Measurements from ENCODE around the gene ADAMTS14. TPM values are rescaled to one million over a fixed set of nuclear protein-coding genes. Genes with fewer than 3 reads are reported as not detected.

Gene ADAMTS14
- total RNA-seq, 1 experiment from 2014 or later = 0.91 TPM

DNA sequence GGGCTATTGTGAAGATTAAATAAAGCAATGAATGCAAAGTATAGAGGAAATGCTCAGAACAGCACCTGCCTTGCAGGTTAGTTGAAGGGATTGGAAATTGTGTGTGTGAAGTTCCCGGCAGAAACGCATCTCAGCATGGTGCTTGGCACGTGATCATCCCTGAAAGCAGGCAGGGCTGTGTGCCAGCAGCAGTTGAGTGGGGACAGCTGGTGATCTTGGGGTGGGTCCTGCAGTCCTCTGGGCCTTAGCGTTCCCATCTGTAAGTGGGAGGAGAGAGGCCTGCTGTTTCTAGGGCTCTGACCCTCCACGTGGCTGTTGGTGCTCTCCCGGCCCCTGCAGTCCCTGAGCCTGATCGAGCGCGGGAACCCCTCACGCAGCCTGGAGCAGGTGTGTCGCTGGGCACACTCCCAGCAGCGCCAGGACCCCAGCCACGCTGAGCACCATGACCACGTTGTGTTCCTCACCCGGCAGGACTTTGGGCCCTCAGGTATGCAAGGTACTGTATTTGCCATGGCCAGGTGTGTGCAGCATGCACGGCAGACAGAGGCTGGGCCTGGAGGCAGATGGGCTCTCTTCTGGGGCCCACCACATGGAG, 57.6 kb downstream of the ADAMTS14 start:
- TF ChIP-seq EZH2 (IDR thresholded peaks at IDR 0.05; ENCODE audit: low read length, unreplicated experiment) (no peak), EZH2phosphoT487 (IDR thresholded peaks at IDR 0.05; ENCODE audit: borderline replicate concordance, low read length) (no peak)
- TF ChIP-seq, protein P1, sequence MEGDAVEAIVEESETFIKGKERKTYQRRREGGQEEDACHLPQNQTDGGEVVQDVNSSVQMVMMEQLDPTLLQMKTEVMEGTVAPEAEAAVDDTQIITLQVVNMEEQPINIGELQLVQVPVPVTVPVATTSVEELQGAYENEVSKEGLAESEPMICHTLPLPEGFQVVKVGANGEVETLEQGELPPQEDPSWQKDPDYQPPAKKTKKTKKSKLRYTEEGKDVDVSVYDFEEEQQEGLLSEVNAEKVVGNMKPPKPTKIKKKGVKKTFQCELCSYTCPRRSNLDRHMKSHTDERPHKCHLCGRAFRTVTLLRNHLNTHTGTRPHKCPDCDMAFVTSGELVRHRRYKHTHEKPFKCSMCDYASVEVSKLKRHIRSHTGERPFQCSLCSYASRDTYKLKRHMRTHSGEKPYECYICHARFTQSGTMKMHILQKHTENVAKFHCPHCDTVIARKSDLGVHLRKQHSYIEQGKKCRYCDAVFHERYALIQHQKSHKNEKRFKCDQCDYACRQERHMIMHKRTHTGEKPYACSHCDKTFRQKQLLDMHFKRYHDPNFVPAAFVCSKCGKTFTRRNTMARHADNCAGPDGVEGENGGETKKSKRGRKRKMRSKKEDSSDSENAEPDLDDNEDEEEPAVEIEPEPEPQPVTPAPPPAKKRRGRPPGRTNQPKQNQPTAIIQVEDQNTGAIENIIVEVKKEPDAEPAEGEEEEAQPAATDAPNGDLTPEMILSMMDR (conservative IDR thresholded peaks at IDR 0.05; ENCODE audit: low read depth, low read length) = no peak
- no peaks in the 10 kb centered on the region for H3K36me3 ChIP-seq (ENCODE audit: low read depth, low read length)
- no peaks in the 10 kb centered on the region for H3K9me3 ChIP-seq (ENCODE audit: low read length)
- H3F3A ChIP-seq (ENCODE audit: low read length, unreplicated experiment) = no peaks in the 10 kb centered on the region
- DNase-seq (no peak), ATAC-seq (no peak)
- POLR2A ChIA-PET (ENCODE audit: unreplicated experiment) = no interaction called here
- no peaks in the 10 kb centered on the region for H3K4me1 ChIP-seq (ENCODE audit: insufficient read depth, low read length)
- H3K9me2 ChIP-seq (replicated peaks; ENCODE audit: low read length) = no peaks in the 10 kb centered on the region
- H3K79me2 ChIP-seq (ENCODE audit: low read length) = no peaks in the 10 kb centered on the region
- H3K4me2 ChIP-seq (ENCODE audit: low read length) = no peak overlapping the region
- no peak overlapping the region for H2AFZ ChIP-seq (ENCODE audit: low read length)
- intact Hi-C loops (cut with micrococcal nuclease) = no loop called here
- no peak overlapping the region for H3K9ac ChIP-seq (ENCODE audit: low read length)
- BruUV-seq (replicated peaks) = no TSS peak
- CTCF ChIA-PET = no interaction called here
- no peaks in the 10 kb centered on the region for H4K20me1 ChIP-seq (ENCODE audit: low read length)
- H3K27ac ChIP-seq (ENCODE audit: low read length) = no peak overlapping the region
- H3K27me3 ChIP-seq (ENCODE audit: low read length) = no peaks in the 10 kb centered on the region
- H3K4me3 ChIP-seq (ENCODE audit: low read length) = no peak overlapping the region

DNA sequence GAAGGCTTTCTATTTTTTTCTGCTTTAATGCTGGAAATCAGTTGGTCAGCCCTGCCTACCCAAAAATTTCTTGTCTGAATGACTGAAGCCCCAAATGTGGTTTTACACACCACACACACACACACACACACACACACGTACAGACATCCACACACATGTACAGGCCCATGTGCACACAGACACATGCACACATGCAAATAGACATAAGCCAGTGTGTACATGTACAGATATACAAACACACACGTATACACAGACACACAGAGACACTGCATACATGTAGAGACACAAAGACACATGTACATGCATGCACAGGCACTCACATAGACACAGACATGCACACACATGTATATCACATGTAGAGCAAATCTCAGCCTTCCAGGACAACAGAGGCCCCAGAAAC, 58.6 kb downstream of the ADAMTS14 start:
- TF ChIP-seq, protein P1 (conservative IDR thresholded peaks at IDR 0.05; ENCODE audit: low read depth, low read length) = no peak
- no peak for TF ChIP-seq EZH2phosphoT487 (IDR thresholded peaks at IDR 0.05; ENCODE audit: borderline replicate concordance, low read length)
- no peak for TF ChIP-seq EZH2 (IDR thresholded peaks at IDR 0.05; ENCODE audit: low read length, unreplicated experiment)
- intact Hi-C loops (cut with micrococcal nuclease) = no loop called here
- H2AFZ ChIP-seq (ENCODE audit: low read length) = no peak overlapping the region
- BruUV-seq (replicated peaks) = no TSS peak
- H3K36me3 ChIP-seq (ENCODE audit: low read depth, low read length) = no peaks in the 10 kb centered on the region
- DNase-seq (no peak), ATAC-seq (no peak)
- H3K9ac ChIP-seq (ENCODE audit: low read length) = no peak overlapping the region
- H3K4me3 ChIP-seq (ENCODE audit: low read length) = no peak overlapping the region
- H3K4me2 ChIP-seq (ENCODE audit: low read length) = no peak overlapping the region
- H3K4me1 ChIP-seq (ENCODE audit: insufficient read depth, low read length) = no peaks in the 10 kb centered on the region
- no peaks in the 10 kb centered on the region for H4K20me1 ChIP-seq (ENCODE audit: low read length)
- CTCF ChIA-PET = no interaction called here
- H3K27ac ChIP-seq (ENCODE audit: low read length) = no peak overlapping the region
- POLR2A ChIA-PET (ENCODE audit: unreplicated experiment) = no interaction called here
- no peaks in the 10 kb centered on the region for H3K27me3 ChIP-seq (ENCODE audit: low read length)
- H3K9me2 ChIP-seq (replicated peaks; ENCODE audit: low read length) = no peaks in the 10 kb centered on the region
- no peaks in the 10 kb centered on the region for H3K79me2 ChIP-seq (ENCODE audit: low read length)
- no peaks in the 10 kb centered on the region for H3F3A ChIP-seq (ENCODE audit: low read length, unreplicated experiment)
- no peaks in the 10 kb centered on the region for H3K9me3 ChIP-seq (ENCODE audit: low read length)

DNA sequence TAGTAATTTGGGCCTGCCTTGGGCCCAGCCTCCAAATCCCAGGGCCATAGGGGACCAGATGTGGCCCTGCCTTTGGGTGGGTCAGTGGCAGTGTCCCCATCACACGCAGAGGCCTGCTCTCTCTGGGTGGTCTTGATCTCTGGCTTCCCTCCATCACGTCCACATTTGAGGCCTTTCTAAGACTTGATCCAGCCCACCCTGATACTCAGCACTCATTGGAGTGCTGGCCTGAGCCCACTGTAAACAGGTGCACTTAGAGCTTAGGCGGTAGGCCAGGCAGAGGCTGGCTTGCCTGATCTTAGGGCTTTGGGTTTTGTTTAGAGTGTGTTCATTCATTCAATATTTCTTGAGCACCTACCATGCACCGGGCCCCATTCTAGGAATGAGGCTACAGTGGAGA, 60.3 kb downstream of the ADAMTS14 start:
- no peak overlapping the region for H3K4me2 ChIP-seq (ENCODE audit: low read length)
- TF ChIP-seq EZH2 (IDR thresholded peaks at IDR 0.05; ENCODE audit: low read length, unreplicated experiment) (no peak), EZH2phosphoT487 (IDR thresholded peaks at IDR 0.05; ENCODE audit: borderline replicate concordance, low read length) (no peak)
- TF ChIP-seq, protein P1 (conservative IDR thresholded peaks at IDR 0.05; ENCODE audit: low read depth, low read length) = no peak
- H3K27me3 ChIP-seq (ENCODE audit: low read length) = no peaks in the 10 kb centered on the region
- DNase-seq (no peak), ATAC-seq (no peak)
- H3K4me1 ChIP-seq (ENCODE audit: insufficient read depth, low read length) = no peaks in the 10 kb centered on the region
- no peak overlapping the region for H2AFZ ChIP-seq (ENCODE audit: low read length)
- H3K27ac ChIP-seq (ENCODE audit: low read length) = no peak overlapping the region
- CTCF ChIA-PET = no interaction called here
- no peaks in the 10 kb centered on the region for H3K9me3 ChIP-seq (ENCODE audit: low read length)
- H3K4me3 ChIP-seq (ENCODE audit: low read length) = no peak overlapping the region
- no peaks in the 10 kb centered on the region for H3K9me2 ChIP-seq (replicated peaks; ENCODE audit: low read length)
- no peaks in the 10 kb centered on the region for H3K79me2 ChIP-seq (ENCODE audit: low read length)
- no peaks in the 10 kb centered on the region for H3F3A ChIP-seq (ENCODE audit: low read length, unreplicated experiment)
- H4K20me1 ChIP-seq (ENCODE audit: low read length) = no peaks in the 10 kb centered on the region
- H3K9ac ChIP-seq (ENCODE audit: low read length) = no peak overlapping the region
- POLR2A ChIA-PET (ENCODE audit: unreplicated experiment) = no interaction called here
- no TSS peak for BruUV-seq (replicated peaks)
- no peaks in the 10 kb centered on the region for H3K36me3 ChIP-seq (ENCODE audit: low read depth, low read length)
- intact Hi-C loops (cut with micrococcal nuclease) = no loop called here

All from PC-3 (cell line).